ENCODE results near the gene CFAP43.

- TF ChIP-seq EZH2 (IDR thresholded peaks at IDR 0.05) (no peak), POLR2AphosphoS5 (IDR thresholded peaks at IDR 0.05; ENCODE audit: borderline replicate concordance, low read depth, low read length) (no peak), FOXP2 (optimal IDR thresholded peaks at IDR 0.05; ENCODE audit: control extremely low read depth, extremely low read length, insufficient read depth) (no peak)
Observed at GRCh38 chr10:104255311-104255981, 23.3 kb upstream of the CFAP43 start.
